ENCODE measurements around the gene ARMC9.

The ARMC9 gene

GRCh38 chr2:231280846-231281245 is 82.4 kb downstream of the ARMC9 start:
- ChIA-PET POLR2A (no interaction called here), CTCF (interaction anchor here (0.7 to 2.4 kb wide), 7 partner anchors 12 to 131 kb away, joined by 3 to 9 read pairs (median 3); no protein-coding TSS in a partner anchor)
- no peak for TF ChIP-seq CTCF (IDR thresholded peaks at IDR 0.05; ENCODE audit: control extremely low read depth, extremely low read depth, low read depth, missing control alignments)
- DNase-seq (ENCODE audit: extremely low spot score) = no peak

DNA sequence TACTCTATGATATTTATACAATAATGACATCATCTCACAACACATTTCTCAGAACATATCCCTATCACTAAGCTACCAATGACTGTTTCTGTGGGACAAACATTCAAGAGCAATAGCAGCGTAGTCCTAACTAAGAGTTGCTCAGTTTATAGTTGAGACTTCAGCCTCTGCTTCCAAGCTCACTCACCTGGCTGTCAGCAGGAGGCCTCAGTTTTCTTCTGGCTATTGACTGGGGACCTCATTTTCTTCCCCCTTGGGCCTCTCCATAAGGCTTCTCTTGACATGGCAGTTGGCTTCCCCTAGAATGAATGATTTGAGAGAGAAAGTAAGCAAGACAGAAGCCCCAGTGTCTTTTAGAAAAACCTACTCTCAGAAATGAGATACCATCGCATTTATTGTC is 85.9 kb downstream of the ARMC9 start:
- no peak for DNase-seq (ENCODE audit: extremely low spot score)
- no peak for TF ChIP-seq CTCF (IDR thresholded peaks at IDR 0.05; ENCODE audit: control extremely low read depth, extremely low read depth, low read depth, missing control alignments)
- ChIA-PET POLR2A (no interaction called here), CTCF (interaction anchor here (0.8 to 7.2 kb wide), 4 partner anchors 8 to 77 kb away, joined by 3 to 46 read pairs (median 3); no protein-coding TSS in a partner anchor)

DNA sequence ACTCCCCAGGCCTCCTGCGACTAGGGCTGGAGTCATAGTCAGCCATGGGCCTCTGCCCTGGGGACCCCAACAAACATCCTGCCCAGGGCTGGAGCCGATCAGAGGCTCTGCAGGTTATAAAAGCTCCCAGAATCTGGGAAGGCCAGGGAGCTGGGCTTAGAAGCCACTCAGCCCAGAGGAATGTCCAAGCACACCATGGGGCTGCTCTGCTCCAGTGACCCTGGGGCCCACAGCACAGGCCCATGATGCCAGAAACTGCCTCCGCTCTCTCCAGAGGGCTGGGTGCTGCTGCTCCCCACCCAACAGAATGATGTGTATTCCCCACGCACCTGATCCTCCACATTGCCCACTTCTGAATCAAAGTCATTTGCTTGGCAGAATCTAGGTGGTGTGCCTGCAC is 88.5 kb downstream of the ARMC9 start:
- ChIA-PET CTCF (interaction anchor here (7.2 kb wide), 1 partner anchor 11 kb away, joined by 46 read pairs; no protein-coding TSS in a partner anchor), POLR2A (no interaction called here)
- TF ChIP-seq CTCF (IDR thresholded peaks at IDR 0.05; ENCODE audit: control extremely low read depth, extremely low read depth, low read depth, missing control alignments) = no peak
- DNase-seq (ENCODE audit: extremely low spot score) = no peak

GRCh38 chr2:231287696-231288095 is 89.3 kb downstream of the ARMC9 start:
- no peak for DNase-seq (ENCODE audit: extremely low spot score)
- ChIA-PET POLR2A (interaction anchor here (0.6 kb wide), 1 partner anchor 109 kb away, joined by 6 read pairs; no protein-coding TSS in a partner anchor), CTCF (interaction anchor here (7.2 kb wide), 1 partner anchor 10 kb away, joined by 46 read pairs; no protein-coding TSS in a partner anchor)
- TF ChIP-seq CTCF (IDR thresholded peaks at IDR 0.05; ENCODE audit: control extremely low read depth, extremely low read depth, low read depth, missing control alignments) = no peak

- no peak for DNase-seq (ENCODE audit: extremely low spot score)
- ChIA-PET POLR2A (no interaction called here), CTCF (interaction anchor here (7.2 kb wide), 1 partner anchor 9 kb away, joined by 46 read pairs; no protein-coding TSS in a partner anchor)
- TF ChIP-seq CTCF (IDR thresholded peaks at IDR 0.05; ENCODE audit: control extremely low read depth, extremely low read depth, low read depth, missing control alignments) = no peak
These were observed 90.2 kb downstream of the ARMC9 start for GRCh38 chr2:231288590-231288989.

GRCh38 chr2:231290321-231291015 is 92.0 kb downstream of the ARMC9 start:
- no peak for DNase-seq (ENCODE audit: extremely low spot score)
- CTCF ChIA-PET = interaction anchor here (1.8 to 2.0 kb wide), 2 partner anchors 115 to 121 kb away, joined by 7 read pairs; no protein-coding TSS in a partner anchor
- POLR2A ChIA-PET = no interaction called here
- TF ChIP-seq CTCF (IDR thresholded peaks at IDR 0.05; ENCODE audit: control extremely low read depth, extremely low read depth, low read depth, missing control alignments) = no peak

Measured in GM10248 (cell line).